Mucosa of descending colon (tissue), 3 donors: ENCODE data around the gene HACL1. TPM values are rescaled to one million over a fixed set of nuclear protein-coding genes. Genes with fewer than 3 reads are reported as not detected.

Experiments
- ATAC-seq: fragments of 200-7000 bp; cut with Tn5 transposase; one replicate; pipeline ENCODE4 v1.9.1; 2020; ENCODE audit warnings: mild to moderate bottlenecking, moderate library complexity
- DNase-seq, 3 donors: peaks; one replicate each; pipeline ENCODE4 v3.0.0-alpha.2; 2020
- H3K36me3 ChIP-seq: fragments of 200-600 bp; one replicate; pipeline ENCODE4 v1.8.0; 2021; ENCODE audit warnings: low read depth, mild to moderate bottlenecking
- H3K4me1 ChIP-seq: fragments of 200-600 bp; one replicate; pipeline ENCODE4 v1.8.0; 2021; ENCODE audit warnings: low read depth, mild to moderate bottlenecking
- H3K4me3 ChIP-seq: fragments of 200-600 bp; one replicate; pipeline ENCODE4 v1.8.0; 2021; ENCODE audit warnings: mild to moderate bottlenecking
- H3K9me3 ChIP-seq: fragments of 200-600 bp; one replicate; pipeline ENCODE4 v1.8.0; 2021; ENCODE audit warnings: mild to moderate bottlenecking
- CTCF ChIP-seq: fragments of 200-600 bp; IDR thresholded peaks from one replicate; pipeline ENCODE4 v1.8.0; 2022; ENCODE audit warnings: antibody characterized with exemption, mild to moderate bottlenecking
- intact Hi-C, 2 donors: fragments of 100-400 bp; cut with DNase I in 1 of 2; cut with micrococcal nuclease in 1 of 2; formaldehyde crosslinking; loops; one replicate each; pipeline versions ENCODE4 v1.11.0 to v1.11.1; 2022; cut with DNase I, micrococcal nuclease
- total RNA-seq, 3 donors: library from RNA; stranded (reverse); fragmentation: NEBNext Ultra II Directional in 2 of 3; extraction: Animal tissue kit (Norgen Biotek cat#: 25700) in 2 of 3; gene quantifications; one replicate each; pipeline versions ENCODE4 v1.2.1 to v1.2.4, GENCODE V29; 2021 to 2023
- donor health status: DM: no; HTN: no; CAD: no; lungs with moderate emphysema.
- donor health status: DM: no; HTN: no; CAD: no.
- donor health status: DM: no; HTN: yes; CAD: no.

The HACL1 gene
- total RNA-seq, 3 donors from 2014 or later = 15.0 to 24.2 (median 19.4) TPM

GRCh38 chr3:15632212-15632580, 30.8 kb upstream of the HACL1 start:
- Histone ChIP-seq H3K9me3 (no peaks in the 10 kb centered on the region), H3K4me3 (no peak overlapping the region), H3K36me3 (no peaks in the 10 kb centered on the region), H3K4me1 (peaks cover 2% of the 10 kb centered on the region)
- no peak for DNase-seq
- ATAC-seq = no peak
- intact Hi-C loops = loop anchor here (5.0 to 10.0 kb wide), 2 partner anchors 180 to 183 kb away; no protein-coding TSS in a partner anchor
- TF ChIP-seq CTCF = no peak

- Histone ChIP-seq H3K36me3 (no peaks in the 10 kb centered on the region), H3K4me3 (no peak overlapping the region), H3K9me3 (no peaks in the 10 kb centered on the region), H3K4me1 (peaks cover 2% of the 10 kb centered on the region)
- no peak for ATAC-seq
- DNase-seq = no peak
- no peak for TF ChIP-seq CTCF
- intact Hi-C loops = loop anchor here (5.0 to 10.0 kb wide), 2 partner anchors 181 to 183 kb away; no protein-coding TSS in a partner anchor
These were observed 30.2 kb upstream of the HACL1 start for GRCh38 chr3:15631426-15632211.

- TF ChIP-seq CTCF = no peak
- H3K9me3 ChIP-seq = no peaks in the 10 kb centered on the region
- H3K36me3 ChIP-seq = no peaks in the 10 kb centered on the region
- peaks cover 2% of the 10 kb centered on the region for H3K4me1 ChIP-seq
- intact Hi-C loops = loop anchor here (5.0 to 10.0 kb wide), 2 partner anchors 182 to 184 kb away; no protein-coding TSS in a partner anchor
- peak; percentile 14 for ATAC-seq
- no peak for DNase-seq
- no peak overlapping the region for H3K4me3 ChIP-seq
These were observed 29.4 kb upstream of the HACL1 start for GRCh38 chr3:15630646-15631350.

- H3K4me3 ChIP-seq = no peak overlapping the region
These were observed 28.7 kb upstream of the HACL1 start for GRCh38 chr3:15629860-15630597.

More at GRCh38 chr3:15629860-15630597, 28.7 kb upstream of the HACL1 start:
- Histone ChIP-seq H3K36me3 (no peaks in the 10 kb centered on the region), H3K4me1 (peaks cover 2% of the 10 kb centered on the region), H3K9me3 (no peaks in the 10 kb centered on the region)
- peak; percentile 98 for ATAC-seq
- TF ChIP-seq CTCF = peak; percentile 32
- DNase-seq = peak in 1 of 3 donors; percentile 76
- intact Hi-C loops = loop anchor here (5.0 to 10.0 kb wide), 2 partner anchors 182 to 185 kb away; no protein-coding TSS in a partner anchor
